KG1 (cell line): Measurements from ENCODE around the gene YIPF2.

Experiments used
- DNase-seq: peaks from one replicate; lab custom pipeline; 2025; lab: John Stamatoyannopoulos, UW

YIPF2 gene

DNA sequence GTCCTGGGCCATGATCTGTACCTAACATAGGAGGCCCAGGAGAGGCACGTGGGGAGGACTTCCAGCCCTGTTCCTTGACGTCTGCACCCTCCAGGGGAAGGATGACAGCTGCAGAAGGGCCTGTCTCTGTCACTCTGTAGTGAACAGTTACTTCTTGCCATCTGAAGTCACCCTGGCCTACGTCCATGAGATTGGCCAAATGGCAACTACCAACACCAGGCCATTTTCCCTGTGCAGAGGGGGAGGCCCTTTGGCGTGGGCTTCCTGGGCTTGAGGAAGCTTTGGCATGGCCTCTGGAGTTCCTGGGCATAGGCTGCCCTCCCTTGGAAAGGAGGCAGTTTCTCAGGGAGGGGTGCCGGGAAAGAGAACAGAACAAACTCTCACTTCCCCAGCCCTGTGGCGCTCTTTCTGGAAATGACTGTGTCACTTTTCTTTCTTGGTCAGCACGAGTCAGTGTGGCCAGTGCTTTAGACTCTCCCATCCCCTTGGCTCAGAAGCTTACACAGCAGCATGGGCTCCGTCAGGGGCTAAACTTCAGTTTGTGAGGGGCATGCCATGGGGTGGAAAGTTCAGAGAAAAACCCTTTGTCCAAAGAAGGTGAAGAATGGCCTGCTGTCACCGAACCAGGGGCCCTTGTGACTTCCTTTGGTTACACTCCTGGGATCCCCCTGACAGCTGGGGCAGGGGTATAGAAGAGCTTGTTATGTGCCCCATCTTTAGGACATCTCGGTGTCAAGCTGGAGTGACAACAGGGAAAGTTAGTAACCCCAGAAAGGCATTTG, 51.8 kb downstream of the YIPF2 start:
- no peak for DNase-seq

DNA sequence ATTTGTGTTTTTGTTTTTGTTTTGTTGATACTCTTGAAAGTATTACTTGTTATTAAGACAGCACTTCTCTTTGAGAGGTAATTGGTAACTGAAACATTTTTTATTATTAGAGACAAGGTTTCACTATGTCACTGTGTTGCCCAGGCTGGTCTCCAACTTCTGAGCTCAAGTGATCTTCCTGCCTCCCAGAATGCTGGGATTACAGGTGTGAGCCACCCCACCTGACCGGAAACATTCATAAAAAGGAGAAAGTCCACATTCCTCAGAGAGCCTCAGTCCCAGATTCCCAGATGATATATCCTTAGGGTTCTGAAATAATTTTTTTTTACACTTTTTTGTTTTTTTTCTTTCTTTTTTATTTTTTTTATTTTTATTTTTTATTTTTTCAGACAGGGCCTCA, 54.4 kb downstream of the YIPF2 start:
- DNase-seq = no peak

DNA sequence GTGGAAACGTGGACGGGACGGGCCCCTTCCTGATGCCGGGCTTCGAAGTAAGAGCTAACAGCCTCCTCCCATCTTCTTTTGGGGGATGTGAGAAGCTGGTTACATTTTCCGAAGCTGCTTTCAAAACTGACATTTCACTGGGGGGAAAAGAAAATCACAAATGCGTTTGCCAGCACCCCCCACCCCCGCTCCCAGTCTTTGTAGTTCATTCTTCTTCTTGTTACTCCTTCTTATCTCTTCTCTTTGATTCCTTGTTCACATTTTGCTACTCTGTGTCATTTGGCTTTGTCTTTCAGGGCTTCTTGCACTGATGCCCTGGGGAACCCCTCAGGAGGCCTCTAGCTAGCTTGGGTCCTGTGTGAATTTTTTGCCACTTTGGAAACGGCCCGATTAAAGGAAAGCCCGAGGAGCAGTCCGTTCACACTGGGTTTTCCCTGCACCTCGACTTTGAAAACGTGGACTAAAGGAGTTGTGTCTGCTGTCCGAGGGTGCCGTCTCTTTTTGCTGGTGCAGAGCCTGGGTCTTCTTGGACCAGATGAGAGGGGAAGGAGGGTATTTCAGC, 55.8 kb downstream of the YIPF2 start:
- DNase-seq = no peak
